Neuron (in vitro differentiated cells): ENCODE measurements around the gene SLC25A22.

ENCODE experiments used
- H2AFZ ChIP-seq: one replicate; pipeline ENCODE4 v1.6.1; 2013; ENCODE audit warnings: low read depth, mild to moderate bottlenecking, inconsistent platforms, low read length, moderate library complexity
- H3K27me3 ChIP-seq: one replicate; pipeline ENCODE4 v1.6.1; 2013; ENCODE audit warnings: low read length; ENCODE audit not compliant: insufficient read depth
- H3K36me3 ChIP-seq: one replicate; pipeline ENCODE4 v1.6.1; 2013; ENCODE audit warnings: low read length; ENCODE audit not compliant: insufficient read depth
- H3K4me1 ChIP-seq: one replicate; pipeline ENCODE4 v1.6.1; 2013; ENCODE audit warnings: low read length; ENCODE audit not compliant: insufficient read depth
- H3K4me3 ChIP-seq: 2 replicates; pipeline ENCODE4 v1.5.1; 2013; ENCODE audit warnings: mild to moderate bottlenecking, low read length, moderate library complexity
- H3K9me3 ChIP-seq: one replicate; pipeline ENCODE4 v1.6.1; 2013; ENCODE audit warnings: low read length

The SLC25A22 gene

GRCh38 chr11:823441-824291 is 25.6 kb upstream of the SLC25A22 start:
- Histone ChIP-seq H3K4me1 (peaks cover 33% of the 10 kb centered on the region), H3K9me3 (no peaks in the 10 kb centered on the region), H3K27me3 (no peaks in the 10 kb centered on the region), H2AFZ (no peak overlapping the region), H3K36me3 (peaks cover 20% of the 10 kb centered on the region), H3K4me3 (no peak overlapping the region)

DNA sequence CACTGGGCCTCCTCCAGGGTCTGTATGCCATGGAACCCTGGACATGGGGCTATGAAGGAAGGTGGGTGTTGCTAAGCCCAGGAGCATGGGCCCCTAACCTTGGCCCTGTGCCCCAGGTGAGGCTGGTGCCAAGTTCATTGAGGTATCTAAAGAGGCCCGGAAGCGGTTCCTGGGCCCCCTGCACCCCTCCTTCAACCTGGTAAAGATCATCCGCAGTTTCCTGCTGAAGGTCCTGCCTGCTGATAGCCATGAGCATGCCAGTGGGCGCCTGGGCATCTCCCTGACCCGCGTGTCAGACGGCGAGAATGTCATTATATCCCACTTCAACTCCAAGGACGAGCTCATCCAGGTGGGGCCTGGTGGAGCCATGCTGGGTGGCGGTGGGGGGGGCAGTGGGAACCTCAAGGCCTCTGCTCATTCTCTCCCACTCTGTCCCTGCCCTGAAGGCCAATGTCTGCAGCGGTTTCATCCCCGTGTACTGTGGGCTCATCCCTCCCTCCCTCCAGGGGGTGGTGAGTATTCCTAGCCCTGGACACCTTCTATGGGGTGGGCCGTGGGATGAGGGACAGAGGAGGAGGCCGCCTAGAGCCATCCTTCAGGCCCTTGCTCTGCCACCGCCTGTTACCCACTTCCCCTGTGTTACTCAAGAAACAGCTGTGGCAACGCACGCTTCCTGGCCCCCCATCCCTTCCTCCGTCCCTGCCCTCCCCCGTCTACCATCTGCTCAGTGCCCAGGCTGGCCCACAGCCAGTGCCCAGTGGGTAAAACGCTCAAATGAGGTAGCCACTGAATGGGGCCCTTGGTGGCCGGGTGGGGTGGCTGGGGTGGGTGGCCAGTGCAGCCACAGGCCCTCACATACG is 23.7 kb upstream of the SLC25A22 start:
- no peak overlapping the region for H3K4me3 ChIP-seq
- no peaks in the 10 kb centered on the region for H3K27me3 ChIP-seq
- peaks cover 20% of the 10 kb centered on the region for H3K36me3 ChIP-seq
- H3K4me1 ChIP-seq: peaks cover 18% of the 10 kb centered on the region
- H2AFZ ChIP-seq: no peak overlapping the region
- no peaks in the 10 kb centered on the region for H3K9me3 ChIP-seq

- Histone ChIP-seq H3K27me3 (no peaks in the 10 kb centered on the region), H3K4me3 (peak overlapping the region; percentile 95), H3K9me3 (no peaks in the 10 kb centered on the region), H3K4me1 (peaks cover 18% of the 10 kb centered on the region), H2AFZ (no peak overlapping the region), H3K36me3 (peaks cover 20% of the 10 kb centered on the region)
These were observed 22.8 kb upstream of the SLC25A22 start for GRCh38 chr11:820655-821511.

- no peaks in the 10 kb centered on the region for H3K27me3 ChIP-seq
- H2AFZ ChIP-seq: no peak overlapping the region
- H3K9me3 ChIP-seq: no peaks in the 10 kb centered on the region
- peaks cover 18% of the 10 kb centered on the region for H3K4me1 ChIP-seq
- H3K36me3 ChIP-seq: peaks cover 18% of the 10 kb centered on the region
- H3K4me3 ChIP-seq: peak overlapping the region; percentile 95
These were observed 22.0 kb upstream of the SLC25A22 start for GRCh38 chr11:819943-820649.

- H2AFZ ChIP-seq: peak overlapping the region; percentile 83
- H3K4me1 ChIP-seq: peaks cover 18% of the 10 kb centered on the region
- H3K36me3 ChIP-seq: peaks cover 12% of the 10 kb centered on the region
- H3K9me3 ChIP-seq: no peaks in the 10 kb centered on the region
- peak overlapping the region; percentile 95 for H3K4me3 ChIP-seq
- no peaks in the 10 kb centered on the region for H3K27me3 ChIP-seq
These were observed 21.2 kb upstream of the SLC25A22 start for GRCh38 chr11:819129-819931.

DNA sequence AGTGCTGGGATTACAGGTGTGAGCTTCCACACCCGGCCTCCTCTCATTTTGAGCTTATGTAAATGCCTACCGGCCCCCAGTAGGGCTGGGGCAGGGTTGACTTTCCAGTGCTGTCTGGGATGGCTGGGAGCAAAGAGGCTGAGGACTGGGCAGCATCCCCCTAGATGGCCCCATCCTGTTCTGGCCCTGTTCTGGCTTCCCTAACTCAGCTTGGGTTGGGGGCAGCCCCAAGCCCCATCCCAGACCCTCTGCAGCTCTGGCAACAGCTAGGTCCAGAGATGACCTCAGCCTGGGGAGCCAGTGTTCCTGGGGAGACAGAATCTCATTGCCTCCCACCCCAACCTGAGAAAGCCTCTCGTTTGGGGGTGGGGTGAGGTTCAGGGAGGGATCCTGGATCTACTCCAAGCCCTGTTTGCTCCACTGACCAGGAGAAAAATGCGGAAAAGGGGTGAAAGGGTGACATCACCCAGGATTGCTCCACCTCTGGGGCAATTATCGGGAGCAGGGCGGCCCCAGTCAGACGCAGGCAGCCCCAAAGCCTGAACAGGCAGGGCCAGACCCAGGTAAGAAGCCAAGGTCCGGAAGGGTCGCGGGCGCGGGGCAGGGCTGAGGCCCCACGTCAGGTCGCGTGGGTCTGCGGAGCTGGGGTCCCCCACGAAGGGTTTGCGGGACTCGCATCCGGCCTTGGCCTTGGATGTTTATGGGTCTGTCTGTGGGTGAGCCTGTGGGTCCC is 20.5 kb upstream of the SLC25A22 start, which contains the start of gene PNPLA2:
Gene PNPLA2, plus strand, starts transcription at position 519 of the 733 bp plus-strand sequence. CDS start 805 bp downstream, outside the sequence.
- Histone ChIP-seq H3K4me1 (peaks cover 18% of the 10 kb centered on the region), H3K4me3 (peak within 1 kb of the TSS; percentile 95), H3K9me3 (no peaks in the 10 kb centered on the region), H2AFZ (peak within 1 kb of the TSS; percentile 83), H3K27me3 (no peaks in the 10 kb centered on the region), H3K36me3 (peaks cover 10% of the 10 kb centered on the region)

GRCh38 chr11:816433-816779 is 18.3 kb upstream of the SLC25A22 start:
- H3K4me1 ChIP-seq: peaks cover 18% of the 10 kb centered on the region
- no peaks in the 10 kb centered on the region for H3K9me3 ChIP-seq
- peaks cover 26% of the 10 kb centered on the region for H3K36me3 ChIP-seq
- no peaks in the 10 kb centered on the region for H3K27me3 ChIP-seq
- H2AFZ ChIP-seq: no peak overlapping the region
- H3K4me3 ChIP-seq: no peak overlapping the region

- H2AFZ ChIP-seq: no peak overlapping the region
- H3K27me3 ChIP-seq: no peaks in the 10 kb centered on the region
- H3K4me3 ChIP-seq: no peak overlapping the region
- H3K9me3 ChIP-seq: no peaks in the 10 kb centered on the region
- peaks cover 20% of the 10 kb centered on the region for H3K4me1 ChIP-seq
- H3K36me3 ChIP-seq: peaks cover 26% of the 10 kb centered on the region
These were observed 17.8 kb upstream of the SLC25A22 start for GRCh38 chr11:815675-816432.

GRCh38 chr11:813456-814096 is 15.5 kb upstream of the SLC25A22 start:
- H3K4me3 ChIP-seq: no peak overlapping the region
- H3K27me3 ChIP-seq: no peaks in the 10 kb centered on the region
- no peaks in the 10 kb centered on the region for H3K9me3 ChIP-seq
- no peak overlapping the region for H2AFZ ChIP-seq
- peaks cover 17% of the 10 kb centered on the region for H3K4me1 ChIP-seq
- peaks cover 26% of the 10 kb centered on the region for H3K36me3 ChIP-seq

DNA sequence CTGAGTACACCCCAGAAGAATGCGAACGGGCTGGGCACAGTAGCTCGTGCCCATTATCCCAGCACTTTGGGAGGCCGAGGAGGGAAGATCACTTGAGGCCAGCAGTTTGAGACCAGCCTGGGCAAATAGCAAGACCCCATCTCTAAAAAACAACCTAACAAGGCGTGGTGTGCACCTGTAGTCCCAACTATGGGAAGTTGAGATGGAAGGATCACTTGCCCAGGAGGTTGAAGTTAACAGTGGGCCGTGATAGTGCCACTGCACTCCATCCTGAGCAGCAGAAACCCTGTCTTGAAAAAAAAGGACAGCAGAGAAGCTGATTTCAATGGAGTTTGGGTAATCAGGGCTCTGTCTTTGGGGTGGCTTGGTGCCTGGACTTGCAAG is 15.0 kb upstream of the SLC25A22 start:
- Histone ChIP-seq H3K27me3 (no peaks in the 10 kb centered on the region), H2AFZ (no peak overlapping the region), H3K4me1 (peaks cover 20% of the 10 kb centered on the region), H3K36me3 (peaks cover 26% of the 10 kb centered on the region), H3K4me3 (no peak overlapping the region), H3K9me3 (no peaks in the 10 kb centered on the region)
